GM10266 (cell line): ENCODE data around the gene PRKAR1B.

Source experiments
- DNase-seq: peaks from one replicate; pipeline ENCODE4 v3.0.0; 2012; ENCODE audit errors: extremely low spot score
- TF ChIP-seq, protein P1 (sequence below): IDR thresholded peaks from 2 replicates; pipeline ENCODE4 v1.5.1; 2012; ENCODE audit warnings: mild to moderate bottlenecking, low read depth; ENCODE audit not compliant: control insufficient read depth, insufficient read depth; ENCODE audit errors: missing control alignments

PRKAR1B gene

GRCh38 chr7:567305-567883 is 159.7 kb downstream of the PRKAR1B start:
- DNase-seq, result no peak
- TF ChIP-seq, protein P1, sequence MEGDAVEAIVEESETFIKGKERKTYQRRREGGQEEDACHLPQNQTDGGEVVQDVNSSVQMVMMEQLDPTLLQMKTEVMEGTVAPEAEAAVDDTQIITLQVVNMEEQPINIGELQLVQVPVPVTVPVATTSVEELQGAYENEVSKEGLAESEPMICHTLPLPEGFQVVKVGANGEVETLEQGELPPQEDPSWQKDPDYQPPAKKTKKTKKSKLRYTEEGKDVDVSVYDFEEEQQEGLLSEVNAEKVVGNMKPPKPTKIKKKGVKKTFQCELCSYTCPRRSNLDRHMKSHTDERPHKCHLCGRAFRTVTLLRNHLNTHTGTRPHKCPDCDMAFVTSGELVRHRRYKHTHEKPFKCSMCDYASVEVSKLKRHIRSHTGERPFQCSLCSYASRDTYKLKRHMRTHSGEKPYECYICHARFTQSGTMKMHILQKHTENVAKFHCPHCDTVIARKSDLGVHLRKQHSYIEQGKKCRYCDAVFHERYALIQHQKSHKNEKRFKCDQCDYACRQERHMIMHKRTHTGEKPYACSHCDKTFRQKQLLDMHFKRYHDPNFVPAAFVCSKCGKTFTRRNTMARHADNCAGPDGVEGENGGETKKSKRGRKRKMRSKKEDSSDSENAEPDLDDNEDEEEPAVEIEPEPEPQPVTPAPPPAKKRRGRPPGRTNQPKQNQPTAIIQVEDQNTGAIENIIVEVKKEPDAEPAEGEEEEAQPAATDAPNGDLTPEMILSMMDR, result no peak

- TF ChIP-seq, protein P1, result no peak
- no peak for DNase-seq
These were observed 161.0 kb downstream of the PRKAR1B start for GRCh38 chr7:566100-566499.

- TF ChIP-seq, protein P1, result no peak
- DNase-seq, result no peak
These were observed 162.8 kb downstream of the PRKAR1B start for GRCh38 chr7:564176-564865.

DNA sequence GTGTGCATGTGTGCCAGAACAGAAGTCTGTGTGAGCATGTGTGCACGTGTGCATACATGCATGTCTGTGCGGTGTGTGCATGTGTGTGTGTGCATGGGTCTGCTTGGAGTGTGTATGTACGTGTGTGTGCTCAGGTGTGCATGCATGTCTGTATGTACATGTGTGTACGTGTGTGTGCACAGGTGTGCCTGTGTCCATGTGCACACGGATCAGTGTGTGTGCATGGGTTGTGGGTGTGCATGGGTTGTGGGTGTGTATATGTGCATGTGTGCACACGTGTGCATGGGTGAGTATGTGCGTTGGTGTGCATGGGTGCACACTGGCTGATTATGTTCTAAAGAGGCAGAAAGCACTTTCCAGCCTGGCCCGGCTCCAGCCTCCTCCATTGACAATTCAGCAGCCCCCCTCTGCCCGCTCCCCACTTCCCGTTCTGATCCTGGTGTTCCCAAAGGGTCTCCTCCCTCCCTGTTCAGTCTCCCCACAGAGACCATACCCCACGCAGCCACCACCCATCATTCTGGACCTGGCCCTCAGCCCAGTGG is 163.4 kb downstream of the PRKAR1B start:
- TF ChIP-seq, protein P1, result no peak

GRCh38 chr7:562789-563628 is 164.1 kb downstream of the PRKAR1B start:
- no peak for DNase-seq
- TF ChIP-seq, protein P1, result no peak

More for the DNA sequence above, 163.4 kb downstream of the PRKAR1B start:
- no peak for DNase-seq

- DNase-seq, result no peak
These were observed 164.8 kb downstream of the PRKAR1B start for GRCh38 chr7:562374-562675.

More at GRCh38 chr7:562374-562675, 164.8 kb downstream of the PRKAR1B start:
- TF ChIP-seq, protein P1, result no peak
